Astrocyte (in vitro differentiated cells and primary cell): ENCODE data around the gene TCP11. TPM values are rescaled to one million over a fixed set of nuclear protein-coding genes. Genes with fewer than 3 reads are reported as not detected.

Experiments
- DNase-seq: peaks from one replicate; pipeline ENCODE4 v3.0.0-alpha.2; 2010; ENCODE audit warnings: low read depth
- FAIRE-seq: peaks from 2 replicates; lab custom pipeline; 2011; peaks lifted over from hg19 to GRCh38; lab: Jason Lieb, UNC
- H2AFZ ChIP-seq: 2 replicates; pipeline ENCODE4 v1.6.0; 2012; ENCODE audit warnings: low read depth, low read length, inconsistent platforms
- H3K27ac ChIP-seq: 2 replicates; pipeline ENCODE4 v1.5.1; 2011; ENCODE audit warnings: low read depth, low read length, inconsistent platforms
- H3K27me3 ChIP-seq: 2 replicates; pipeline ENCODE4 v1.6.0; 2011; ENCODE audit warnings: low read length, inconsistent platforms; ENCODE audit not compliant: insufficient read depth
- H3K36me3 ChIP-seq: 2 replicates; pipeline ENCODE4 v1.5.1; 2011; ENCODE audit warnings: low read length, inconsistent platforms; ENCODE audit not compliant: insufficient read depth
- H3K4me1 ChIP-seq: 2 replicates; pipeline ENCODE4 v1.5.1; 2011; ENCODE audit warnings: low read length, inconsistent platforms; ENCODE audit not compliant: insufficient read depth
- H3K4me2 ChIP-seq: 2 replicates; pipeline ENCODE4 v1.6.0; 2012; ENCODE audit warnings: low read length, inconsistent platforms
- H3K4me3 ChIP-seq: 2 replicates; pipeline ENCODE4 v1.5.1; 2011; ENCODE audit warnings: low read depth, mild to moderate bottlenecking, low read length, inconsistent platforms; ENCODE audit not compliant: insufficient read depth
- H3K79me2 ChIP-seq: 2 replicates; pipeline ENCODE4 v1.6.0; 2012; ENCODE audit warnings: mild to moderate bottlenecking, low read length, inconsistent platforms; ENCODE audit not compliant: insufficient read depth
- H3K9ac ChIP-seq: 2 replicates; pipeline ENCODE4 v1.6.0; 2012; ENCODE audit warnings: mild to moderate bottlenecking, low read length, inconsistent platforms
- H3K9me3 ChIP-seq: 2 replicates; pipeline ENCODE4 v1.5.1; 2012; ENCODE audit warnings: low read depth, mild to moderate bottlenecking, low read length, inconsistent platforms; ENCODE audit not compliant: insufficient read depth
- H4K20me1 ChIP-seq: 2 replicates; pipeline ENCODE4 v1.6.0; 2012; ENCODE audit warnings: low read length, inconsistent platforms; ENCODE audit not compliant: insufficient read depth
- H3K27ac Mint-ChIP-seq: one replicate; pipeline ENCODE4 v1.8.0; 2021; ENCODE audit warnings: mild to moderate bottlenecking, mixed read lengths; ENCODE audit not compliant: unreplicated experiment
- H3K27me3 Mint-ChIP-seq: one replicate; pipeline ENCODE4 v1.8.0; 2021; ENCODE audit warnings: low read depth, mixed read lengths; ENCODE audit not compliant: unreplicated experiment
- H3K36me3 Mint-ChIP-seq: one replicate; pipeline ENCODE4 v1.8.0; 2021; ENCODE audit warnings: low read depth, mixed read lengths; ENCODE audit not compliant: unreplicated experiment
- H3K4me1 Mint-ChIP-seq: one replicate; pipeline ENCODE4 v1.8.0; 2021; ENCODE audit warnings: low read depth, mixed read lengths; ENCODE audit not compliant: unreplicated experiment
- H3K4me3 Mint-ChIP-seq: one replicate; pipeline ENCODE4 v1.8.0; 2021; ENCODE audit warnings: mild to moderate bottlenecking, moderate library complexity, mixed read lengths; ENCODE audit not compliant: unreplicated experiment
- H3K9me3 Mint-ChIP-seq: one replicate; pipeline ENCODE4 v1.8.0; 2021; ENCODE audit warnings: mild to moderate bottlenecking, mixed read lengths; ENCODE audit not compliant: unreplicated experiment
- EZH2 ChIP-seq: IDR thresholded peaks from 2 replicates; pipeline ENCODE4 v1.6.1; 2012; ENCODE audit warnings: mild to moderate bottlenecking, low read length, inconsistent platforms; ENCODE audit not compliant: insufficient read depth
- total RNA-seq: library from RNA; stranded (reverse); gene quantifications from 2 replicates; pipeline ENCODE4 v1.2.1, GENCODE V29; 2021
- TF ChIP-seq, protein P1 (sequence below): IDR thresholded peaks from 2 replicates; pipeline ENCODE4 v1.5.1; 2011; ENCODE audit warnings: low read depth, mild to moderate bottlenecking, inconsistent platforms, low read length, moderate library complexity; ENCODE audit not compliant: insufficient read depth

TCP11 gene
- total RNA-seq, 1 donor from 2014 or later = not detected

DNA sequence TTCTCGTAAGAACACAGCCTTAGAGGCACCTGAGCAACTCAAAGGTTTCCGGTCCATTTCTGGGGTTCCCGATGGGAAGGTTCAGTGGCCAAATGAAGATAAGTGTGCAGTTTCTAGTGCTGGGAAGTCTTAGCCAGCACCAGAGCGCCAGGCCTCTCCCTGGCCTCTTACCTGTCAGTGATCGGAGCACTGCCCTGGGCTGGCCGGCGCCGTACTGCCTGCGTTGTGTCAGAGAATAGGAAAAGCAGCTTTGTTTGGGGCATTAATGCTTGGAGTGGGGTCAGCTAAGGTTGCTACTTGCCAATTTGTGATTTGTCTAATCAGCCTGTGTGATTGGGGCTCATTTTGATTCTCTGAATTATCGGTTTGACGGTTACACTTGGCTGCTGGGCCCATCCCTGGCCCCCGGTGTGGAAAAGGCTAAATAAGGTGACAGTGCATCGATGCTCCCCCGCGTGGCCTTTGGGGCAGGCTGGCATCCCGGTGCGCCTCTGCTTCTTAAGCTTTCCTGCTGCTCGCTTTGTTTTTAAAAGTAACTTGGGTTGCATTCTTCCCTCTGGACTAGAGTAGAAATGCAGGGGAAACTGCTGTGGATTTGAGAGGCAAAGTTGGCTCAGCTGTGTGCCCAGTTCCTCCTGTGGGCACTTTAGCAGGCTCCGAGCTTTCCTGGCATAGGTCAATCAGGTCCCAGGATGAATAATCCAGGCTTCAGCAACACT is 51.8 kb downstream of the TCP11 start:
- H3K36me3 ChIP-seq = no peaks in the 10 kb centered on the region
- Mint-ChIP-seq H3K4me3 (no peak overlapping the region), H3K9me3 (no peaks in the 10 kb centered on the region), H3K27me3 (no peaks in the 10 kb centered on the region), H3K4me1 (peaks cover 40% of the 10 kb centered on the region), H3K36me3 (peaks cover 20% of the 10 kb centered on the region), H3K27ac (peak overlapping the region; percentile 41)
- H3K27ac ChIP-seq = no peak overlapping the region
- DNase-seq = no peak
- H3K4me2 ChIP-seq = peak overlapping the region; percentile 37
- no peaks in the 10 kb centered on the region for H3K27me3 ChIP-seq
- no peak for FAIRE-seq
- no peak overlapping the region for H3K4me3 ChIP-seq
- no peaks in the 10 kb centered on the region for H3K9me3 ChIP-seq
- H2AFZ ChIP-seq = no peak overlapping the region
- H3K79me2 ChIP-seq = no peaks in the 10 kb centered on the region
- H3K9ac ChIP-seq = no peak overlapping the region
- peaks cover 31% of the 10 kb centered on the region for H3K4me1 ChIP-seq
- TF ChIP-seq EZH2 = no peak
- TF ChIP-seq, protein P1, sequence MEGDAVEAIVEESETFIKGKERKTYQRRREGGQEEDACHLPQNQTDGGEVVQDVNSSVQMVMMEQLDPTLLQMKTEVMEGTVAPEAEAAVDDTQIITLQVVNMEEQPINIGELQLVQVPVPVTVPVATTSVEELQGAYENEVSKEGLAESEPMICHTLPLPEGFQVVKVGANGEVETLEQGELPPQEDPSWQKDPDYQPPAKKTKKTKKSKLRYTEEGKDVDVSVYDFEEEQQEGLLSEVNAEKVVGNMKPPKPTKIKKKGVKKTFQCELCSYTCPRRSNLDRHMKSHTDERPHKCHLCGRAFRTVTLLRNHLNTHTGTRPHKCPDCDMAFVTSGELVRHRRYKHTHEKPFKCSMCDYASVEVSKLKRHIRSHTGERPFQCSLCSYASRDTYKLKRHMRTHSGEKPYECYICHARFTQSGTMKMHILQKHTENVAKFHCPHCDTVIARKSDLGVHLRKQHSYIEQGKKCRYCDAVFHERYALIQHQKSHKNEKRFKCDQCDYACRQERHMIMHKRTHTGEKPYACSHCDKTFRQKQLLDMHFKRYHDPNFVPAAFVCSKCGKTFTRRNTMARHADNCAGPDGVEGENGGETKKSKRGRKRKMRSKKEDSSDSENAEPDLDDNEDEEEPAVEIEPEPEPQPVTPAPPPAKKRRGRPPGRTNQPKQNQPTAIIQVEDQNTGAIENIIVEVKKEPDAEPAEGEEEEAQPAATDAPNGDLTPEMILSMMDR = no peak
- H4K20me1 ChIP-seq = no peaks in the 10 kb centered on the region

- Histone ChIP-seq H3K4me2 (no peak overlapping the region), H3K9ac (no peak overlapping the region), H2AFZ (no peak overlapping the region), H3K4me1 (peaks cover 31% of the 10 kb centered on the region), H3K27me3 (no peaks in the 10 kb centered on the region), H3K79me2 (no peaks in the 10 kb centered on the region), H4K20me1 (no peaks in the 10 kb centered on the region), H3K4me3 (no peak overlapping the region), H3K36me3 (no peaks in the 10 kb centered on the region), H3K9me3 (no peaks in the 10 kb centered on the region), H3K27ac (no peak overlapping the region)
- no peaks in the 10 kb centered on the region for H3K27me3 Mint-ChIP-seq
- no peak overlapping the region for H3K27ac Mint-ChIP-seq
- H3K4me3 Mint-ChIP-seq = no peak overlapping the region
- no peaks in the 10 kb centered on the region for H3K9me3 Mint-ChIP-seq
- peaks cover 22% of the 10 kb centered on the region for H3K36me3 Mint-ChIP-seq
- TF ChIP-seq, protein P1 = no peak
- TF ChIP-seq EZH2 = no peak
- peaks cover 40% of the 10 kb centered on the region for H3K4me1 Mint-ChIP-seq
- FAIRE-seq (no peak), DNase-seq (no peak)
Observed at GRCh38 chr6:35088281-35089215, 52.6 kb downstream of the TCP11 start.
